Loucy (cell line): ENCODE measurements around the gene ZKSCAN1.

ENCODE experiments used
- H2AFZ ChIP-seq: fragments of 200-600 bp; sonication (generic); 2 replicates; pipeline ENCODE4 v1.6.0; 2016; ENCODE audit warnings: antibody characterized with exemption, mild to moderate bottlenecking, low read length, moderate library complexity
- H3F3A ChIP-seq: fragments of 200-600 bp; 2 replicates; pipeline ENCODE4 v1.6.0; 2016; ENCODE audit warnings: antibody characterized with exemption, low read depth, mild to moderate bottlenecking
- H3K27me3 ChIP-seq: fragments of 200-600 bp; sonication (generic); 2 replicates; pipeline ENCODE4 v1.6.1; 2014; ENCODE audit warnings: low read length, mild to moderate bottlenecking; ENCODE audit not compliant: insufficient read depth, poor library complexity, severe bottlenecking
- H3K36me3 ChIP-seq: fragments of 200-600 bp; sonication (generic); 2 replicates; pipeline ENCODE4 v1.6.1; 2016; ENCODE audit warnings: low read length; ENCODE audit not compliant: insufficient read depth
- H3K4me1 ChIP-seq: fragments of 200-600 bp; sonication (generic); 2 replicates; pipeline ENCODE4 v1.5.1; 2014; ENCODE audit warnings: low read length, mild to moderate bottlenecking; ENCODE audit not compliant: insufficient read depth, poor library complexity, severe bottlenecking
- H3K4me2 ChIP-seq: fragments of 200-600 bp; sonication (generic); 2 replicates; pipeline ENCODE4 v1.6.0; 2014; ENCODE audit warnings: antibody characterized with exemption, low read length, low read depth, mild to moderate bottlenecking; ENCODE audit not compliant: poor library complexity, severe bottlenecking
- H3K4me3 ChIP-seq: fragments of 200-600 bp; sonication (generic); 2 replicates; pipeline ENCODE4 v1.5.1; 2014; ENCODE audit warnings: low read length, mild to moderate bottlenecking, mixed read lengths; ENCODE audit not compliant: poor library complexity, severe bottlenecking
- H3K79me2 ChIP-seq: fragments of 200-600 bp; sonication (generic); 2 replicates; pipeline ENCODE4 v1.6.1; 2014; ENCODE audit warnings: low read length; ENCODE audit not compliant: insufficient read depth
- H3K9ac ChIP-seq: fragments of 200-600 bp; sonication (generic); 2 replicates; pipeline ENCODE4 v1.6.0; 2014; ENCODE audit warnings: mild to moderate bottlenecking, low read depth, low read length, moderate library complexity; ENCODE audit not compliant: poor library complexity, severe bottlenecking
- H3K9me2 ChIP-seq: fragments of 200-600 bp; sonication (generic); replicated peaks from 2 replicates; pipeline ENCODE4 v1.6.1; 2016; ENCODE audit warnings: low read depth, low read length, mixed read lengths
- H3K9me3 ChIP-seq: fragments of 200-600 bp; sonication (generic); 2 replicates; pipeline ENCODE4 v1.6.1; 2014; ENCODE audit warnings: mild to moderate bottlenecking, antibody characterized with exemption, low read length, low read depth; ENCODE audit not compliant: insufficient read depth
- H4K20me1 ChIP-seq: fragments of 200-600 bp; sonication (generic); 2 replicates; pipeline ENCODE4 v1.6.0; 2014; ENCODE audit warnings: antibody characterized with exemption, low read length, mild to moderate bottlenecking; ENCODE audit not compliant: insufficient read depth, poor library complexity, severe bottlenecking
- CTCF ChIP-seq: fragments of 200-600 bp; sonication (generic); conservative IDR thresholded peaks from 2 replicates; pipeline ENCODE4 v1.5.1; 2014; ENCODE audit warnings: mild to moderate bottlenecking, antibody characterized with exemption, low read length
- EZH2phosphoT487 ChIP-seq: fragments of 200-600 bp; IDR thresholded peaks from 2 replicates; pipeline ENCODE4 v1.6.1; 2018; ENCODE audit warnings: antibody characterized with exemption, mild to moderate bottlenecking, moderate library complexity, borderline replicate concordance

ZKSCAN1 gene

GRCh38 chr7:100016215-100016901 lies 962 bp downstream of the ZKSCAN1 start:
- Histone ChIP-seq H3K27me3 (no peaks in the 10 kb centered on the region), H3K36me3 (no peaks in the 10 kb centered on the region), H3K79me2 (peaks cover 55% of the 10 kb centered on the region), H3K4me2 (peak overlapping the region; percentile 91), H3K9ac (peak overlapping the region; percentile 77), H3K9me2 (no peaks in the 10 kb centered on the region), H3K9me3 (no peaks in the 10 kb centered on the region), H2AFZ (no peak overlapping the region), H3K4me1 (peaks cover 23% of the 10 kb centered on the region), H3F3A (no peaks in the 10 kb centered on the region), H4K20me1 (peaks cover 33% of the 10 kb centered on the region), H3K4me3 (peak overlapping the region; percentile 80)
- TF ChIP-seq EZH2phosphoT487 (no peak), CTCF (0 out of 2 replicates have a peak, but pooled peaks have one; percentile 12)

- no peaks in the 10 kb centered on the region for H3F3A ChIP-seq
- peak overlapping the region; percentile 80 for H3K4me3 ChIP-seq
- H3K4me2 ChIP-seq, result peak overlapping the region; percentile 91
Observed at GRCh38 chr7:100017300-100017699, 1.9 kb downstream of the ZKSCAN1 start.

GRCh38 chr7:100017875-100018274 lies 2.5 kb downstream of the ZKSCAN1 start:
- Histone ChIP-seq H3K79me2 (peaks cover 66% of the 10 kb centered on the region), H4K20me1 (peaks cover 37% of the 10 kb centered on the region), H3K36me3 (peaks cover 3% of the 10 kb centered on the region; the same call in 1 of the 2 replicates), H2AFZ (no peak overlapping the region), H3K4me1 (peaks cover 23% of the 10 kb centered on the region), H3K9me2 (no peaks in the 10 kb centered on the region), H3K9me3 (no peaks in the 10 kb centered on the region), H3K9ac (no peak overlapping the region), H3F3A (no peaks in the 10 kb centered on the region), H3K4me2 (peak overlapping the region; percentile 91), H3K4me3 (peak overlapping the region; percentile 80), H3K27me3 (no peaks in the 10 kb centered on the region)
- no peak for TF ChIP-seq CTCF
- TF ChIP-seq EZH2phosphoT487, result no peak

More at GRCh38 chr7:100017300-100017699, 1.9 kb downstream of the ZKSCAN1 start:
- peaks cover 33% of the 10 kb centered on the region for H4K20me1 ChIP-seq
- H2AFZ ChIP-seq, result no peak overlapping the region
- peak overlapping the region; percentile 77 for H3K9ac ChIP-seq
- H3K27me3 ChIP-seq, result no peaks in the 10 kb centered on the region
- H3K4me1 ChIP-seq, result peaks cover 23% of the 10 kb centered on the region
- TF ChIP-seq CTCF (no peak), EZH2phosphoT487 (no peak)
- peaks cover 64% of the 10 kb centered on the region for H3K79me2 ChIP-seq
- H3K36me3 ChIP-seq, result no peaks in the 10 kb centered on the region
- H3K9me3 ChIP-seq, result no peaks in the 10 kb centered on the region
- no peaks in the 10 kb centered on the region for H3K9me2 ChIP-seq
